Neural cell (in vitro differentiated cells): Measurements from ENCODE around the gene TMEM135. TPM values are rescaled to one million over a fixed set of nuclear protein-coding genes. Genes with fewer than 3 reads are reported as not detected.

Source experiments
- H2AFZ ChIP-seq: fragments of 200-600, 300-800 bp; sonication (generic), shearing (Covaris generic); 2 replicates; pipeline ENCODE4 v1.6.0; 2014; ENCODE audit warnings: low read depth, mild to moderate bottlenecking, antibody characterized with exemption, low read length, moderate library complexity
- H3F3A ChIP-seq: fragments of 200-600 bp; shearing (Covaris generic); 2 replicates; pipeline ENCODE4 v1.6.1; 2016; ENCODE audit warnings: mild to moderate bottlenecking, moderate library complexity, mixed read lengths, antibody characterized with exemption, low read length; ENCODE audit not compliant: insufficient read depth, poor library complexity, severe bottlenecking
- H3K27ac ChIP-seq: fragments of 200-600, 300-800 bp; sonication (generic), shearing (Covaris generic); 2 replicates; pipeline ENCODE4 v1.5.1; 2014; ENCODE audit warnings: mild to moderate bottlenecking, low read length, moderate library complexity
- H3K27me3 ChIP-seq: fragments of 300-800, 200-600 bp; sonication (generic), shearing (Covaris generic); 2 replicates; pipeline ENCODE4 v1.6.0; 2014; ENCODE audit warnings: mild to moderate bottlenecking, low read depth, low read length, moderate library complexity; ENCODE audit not compliant: insufficient read depth
- H3K36me3 ChIP-seq: fragments of 300-800, 200-600 bp; sonication (generic), shearing (Covaris generic); 2 replicates; pipeline ENCODE4 v1.5.1; 2014; ENCODE audit warnings: mild to moderate bottlenecking, antibody characterized with exemption, low read length, moderate library complexity; ENCODE audit not compliant: insufficient read depth
- H3K4me2 ChIP-seq: fragments of 300-800, 200-600 bp; sonication (generic), shearing (Covaris generic); 2 replicates; pipeline ENCODE4 v1.6.0; 2014; ENCODE audit warnings: mild to moderate bottlenecking, low read length
- H3K4me3 ChIP-seq: fragments of 300-800, 200-600 bp; sonication (generic), shearing (Covaris generic); 2 replicates; pipeline ENCODE4 v1.5.1; 2014; ENCODE audit warnings: mild to moderate bottlenecking, low read length, moderate library complexity
- H3K79me2 ChIP-seq: fragments of 200-600 bp; shearing (Covaris generic); replicated peaks from 2 replicates; pipeline ENCODE4 v1.6.0; 2014; ENCODE audit warnings: mild to moderate bottlenecking, low read length, moderate library complexity; ENCODE audit not compliant: insufficient read depth
- H3K9ac ChIP-seq: fragments of 300-800, 200-600 bp; sonication (generic), shearing (Covaris generic); 2 replicates; pipeline ENCODE4 v1.6.1; 2016; ENCODE audit warnings: mild to moderate bottlenecking, low read length, mixed read lengths
- H3K9me2 ChIP-seq: fragments of 200-600 bp; shearing (Covaris generic); 2 replicates; pipeline ENCODE4 v1.6.1; 2016; ENCODE audit warnings: mild to moderate bottlenecking, low read length, mixed read lengths; ENCODE audit not compliant: insufficient read depth
- H3K9me3 ChIP-seq: fragments of 200-600, 300-800 bp; sonication (generic), shearing (Covaris generic); 2 replicates; pipeline ENCODE4 v1.6.1; 2016; ENCODE audit warnings: mild to moderate bottlenecking, mixed run types, low read length, moderate library complexity, mixed read lengths
- H4K20me1 ChIP-seq: fragments of 200-600 bp; shearing (Covaris generic); 2 replicates; pipeline ENCODE4 v1.6.1; 2016; ENCODE audit warnings: mild to moderate bottlenecking, mixed run types; ENCODE audit not compliant: insufficient read depth
- EP300 ChIP-seq: fragments of 450-650 bp; conservative IDR thresholded peaks from 2 replicates; pipeline ENCODE4 v1.6.1; 2014; ENCODE audit warnings: antibody characterized with exemption, mild to moderate bottlenecking, moderate library complexity; ENCODE audit not compliant: poor library complexity, severe bottlenecking
- EZH2 ChIP-seq: fragments of 200-600, 300-800 bp; shearing (Covaris generic), sonication (generic); IDR thresholded peaks from 2 replicates; pipeline ENCODE4 v1.6.1; 2014; ENCODE audit warnings: antibody characterized with exemption, low read length, borderline replicate concordance, mild to moderate bottlenecking; ENCODE audit not compliant: insufficient read depth, poor library complexity, severe bottlenecking
- MXI1 ChIP-seq: fragments of 450-650 bp; conservative IDR thresholded peaks from 2 replicates; pipeline ENCODE4 v1.6.1; 2014; ENCODE audit warnings: antibody characterized with exemption, mild to moderate bottlenecking; ENCODE audit not compliant: poor library complexity, severe bottlenecking
- POLR2AphosphoS5 ChIP-seq: IDR thresholded peaks from 2 replicates; pipeline ENCODE4 v1.6.1; 2012
- RAD21 ChIP-seq: fragments of 450-650 bp; conservative IDR thresholded peaks from 2 replicates; pipeline ENCODE4 v1.6.1; 2014; ENCODE audit warnings: antibody characterized with exemption, mild to moderate bottlenecking, moderate library complexity
- SMC3 ChIP-seq: fragments of 450-650 bp; conservative IDR thresholded peaks from 2 replicates; pipeline ENCODE4 v1.6.1; 2014; ENCODE audit warnings: antibody characterized with exemption, mild to moderate bottlenecking, moderate library complexity; ENCODE audit not compliant: poor library complexity
- TAF1 ChIP-seq: IDR thresholded peaks from 2 replicates; pipeline ENCODE4 v1.6.1; 2012; ENCODE audit warnings: low read depth
- polyA plus RNA-seq: library from polyadenylated mRNA; depleted of rRNA; stranded (reverse); fragments of >200 nt; gene quantifications from 2 replicates; pipeline ENCODE4 v1.2.3, GENCODE V29; 2014
- TF ChIP-seq, protein P1 (sequence below): IDR thresholded peaks from 2 replicates; pipeline ENCODE4 v1.6.1; 2012; ENCODE audit warnings: borderline replicate concordance
- TF ChIP-seq, protein P2 (sequence below): fragments of 450-650 bp; IDR thresholded peaks from 2 replicates; pipeline ENCODE4 v1.5.1; 2014; ENCODE audit warnings: antibody characterized with exemption, mild to moderate bottlenecking, moderate library complexity; ENCODE audit not compliant: poor library complexity, severe bottlenecking

Gene TMEM135
- polyA plus RNA-seq, 1 donor from 2014 or later: 15.6 TPM

DNA sequence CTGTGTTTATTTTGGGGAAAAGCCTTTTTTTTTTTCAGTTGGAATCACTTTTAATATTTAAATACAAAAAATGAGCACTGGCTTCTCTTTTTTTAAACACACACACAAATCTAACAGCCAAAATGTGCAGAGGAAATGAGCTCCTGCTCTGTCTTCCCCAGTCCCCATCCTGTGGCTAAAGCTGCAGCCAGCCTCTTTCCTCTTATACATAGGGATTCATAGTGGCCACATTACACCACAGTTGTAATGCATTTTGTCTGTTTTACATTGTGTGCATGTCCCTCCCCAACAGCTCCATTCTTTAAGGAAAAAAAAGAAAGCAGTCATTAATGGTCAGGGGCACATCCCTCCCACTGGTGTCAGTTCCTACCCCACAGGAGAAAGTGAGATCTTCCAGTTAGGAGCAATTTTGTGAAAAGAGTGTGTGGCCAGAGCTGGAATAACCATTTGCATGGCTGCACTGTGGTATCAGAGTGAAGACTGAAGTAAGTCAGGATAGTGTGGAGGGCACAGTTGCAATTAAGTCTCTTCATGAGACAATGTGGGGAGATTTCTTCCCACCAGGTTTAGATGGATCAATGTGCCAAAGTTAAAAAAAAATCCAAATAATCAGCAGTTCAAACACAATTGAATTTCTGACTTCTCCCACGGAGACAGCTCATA lies 220.6 kb downstream of the TMEM135 start:
- Histone ChIP-seq H3K9me3 (no peaks in the 10 kb centered on the region), H3K36me3 (no peaks in the 10 kb centered on the region), H3K4me3 (no peak overlapping the region), H3K4me2 (no peak overlapping the region), H3K79me2 (no peaks in the 10 kb centered on the region), H3K27ac (no peak overlapping the region), H3F3A (no peaks in the 10 kb centered on the region), H4K20me1 (no peaks in the 10 kb centered on the region), H2AFZ (no peak overlapping the region), H3K9ac (no peak overlapping the region), H3K9me2 (no peaks in the 10 kb centered on the region), H3K27me3 (no peaks in the 10 kb centered on the region)
- TF ChIP-seq EZH2 (no peak), RAD21 (no peak)

DNA sequence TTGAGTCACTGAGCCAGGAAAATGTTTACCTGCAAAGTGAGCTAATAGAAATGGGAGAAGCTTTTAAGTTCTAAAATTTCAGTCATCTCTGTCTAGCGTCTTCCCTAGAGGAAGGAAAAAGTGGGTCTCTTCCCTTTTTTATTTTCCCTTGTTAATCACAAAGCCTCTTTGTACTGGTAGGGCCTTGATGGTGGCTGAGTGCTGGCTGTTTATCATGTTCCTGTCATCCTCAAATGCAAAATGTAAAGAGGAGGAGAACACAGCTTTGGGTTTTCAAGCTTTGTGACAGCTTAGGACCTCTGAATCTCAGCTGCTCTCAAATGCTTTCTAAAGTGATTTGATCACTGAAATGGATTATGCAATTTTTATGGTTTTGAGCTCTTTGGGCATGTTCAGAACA lies 222.0 kb downstream of the TMEM135 start:
- TF ChIP-seq SMC3 (no peak), TAF1 (no peak), MXI1 (no peak), RAD21 (no peak)
- Histone ChIP-seq H3K9me3 (no peaks in the 10 kb centered on the region), H3K4me3 (no peak overlapping the region), H2AFZ (no peak overlapping the region), H3K9me2 (no peaks in the 10 kb centered on the region), H3K9ac (no peak overlapping the region), H3K27me3 (no peaks in the 10 kb centered on the region), H3K36me3 (no peaks in the 10 kb centered on the region), H3K27ac (no peak overlapping the region), H3K4me2 (no peak overlapping the region), H4K20me1 (no peaks in the 10 kb centered on the region), H3K79me2 (no peaks in the 10 kb centered on the region), H3F3A (no peaks in the 10 kb centered on the region)

DNA sequence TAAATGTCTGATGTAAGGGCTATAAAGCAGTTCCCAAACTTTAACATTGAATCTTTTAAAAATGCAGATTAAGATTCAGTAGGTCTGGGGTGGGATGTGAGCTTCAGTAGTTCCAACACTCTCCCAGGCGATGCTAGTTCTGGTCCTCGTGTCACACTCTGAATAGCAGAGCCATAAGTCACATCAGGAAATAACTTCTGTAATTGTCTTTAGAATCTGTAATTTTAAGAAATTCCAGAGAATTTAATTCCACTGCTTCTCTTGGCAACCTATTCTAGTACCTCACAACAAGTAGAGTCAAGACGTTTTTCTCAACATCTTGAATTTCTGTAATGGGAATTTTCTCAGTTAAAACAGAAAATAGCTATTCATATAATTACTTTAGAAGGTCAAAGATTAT lies 223.1 kb downstream of the TMEM135 start:
- H3K9me3 ChIP-seq: no peaks in the 10 kb centered on the region
- H3K36me3 ChIP-seq: no peaks in the 10 kb centered on the region
- H3K4me2 ChIP-seq: no peak overlapping the region
- no peaks in the 10 kb centered on the region for H3F3A ChIP-seq
- no peak overlapping the region for H3K4me3 ChIP-seq
- H4K20me1 ChIP-seq: no peaks in the 10 kb centered on the region
- no peaks in the 10 kb centered on the region for H3K79me2 ChIP-seq
- no peaks in the 10 kb centered on the region for H3K27me3 ChIP-seq
- no peak overlapping the region for H2AFZ ChIP-seq
- H3K9ac ChIP-seq: no peak overlapping the region
- TF ChIP-seq SMC3 (no peak), EZH2 (no peak), POLR2AphosphoS5 (no peak), TAF1 (no peak), MXI1 (no peak), RAD21 (no peak), EP300 (no peak)
- TF ChIP-seq, protein P1, sequence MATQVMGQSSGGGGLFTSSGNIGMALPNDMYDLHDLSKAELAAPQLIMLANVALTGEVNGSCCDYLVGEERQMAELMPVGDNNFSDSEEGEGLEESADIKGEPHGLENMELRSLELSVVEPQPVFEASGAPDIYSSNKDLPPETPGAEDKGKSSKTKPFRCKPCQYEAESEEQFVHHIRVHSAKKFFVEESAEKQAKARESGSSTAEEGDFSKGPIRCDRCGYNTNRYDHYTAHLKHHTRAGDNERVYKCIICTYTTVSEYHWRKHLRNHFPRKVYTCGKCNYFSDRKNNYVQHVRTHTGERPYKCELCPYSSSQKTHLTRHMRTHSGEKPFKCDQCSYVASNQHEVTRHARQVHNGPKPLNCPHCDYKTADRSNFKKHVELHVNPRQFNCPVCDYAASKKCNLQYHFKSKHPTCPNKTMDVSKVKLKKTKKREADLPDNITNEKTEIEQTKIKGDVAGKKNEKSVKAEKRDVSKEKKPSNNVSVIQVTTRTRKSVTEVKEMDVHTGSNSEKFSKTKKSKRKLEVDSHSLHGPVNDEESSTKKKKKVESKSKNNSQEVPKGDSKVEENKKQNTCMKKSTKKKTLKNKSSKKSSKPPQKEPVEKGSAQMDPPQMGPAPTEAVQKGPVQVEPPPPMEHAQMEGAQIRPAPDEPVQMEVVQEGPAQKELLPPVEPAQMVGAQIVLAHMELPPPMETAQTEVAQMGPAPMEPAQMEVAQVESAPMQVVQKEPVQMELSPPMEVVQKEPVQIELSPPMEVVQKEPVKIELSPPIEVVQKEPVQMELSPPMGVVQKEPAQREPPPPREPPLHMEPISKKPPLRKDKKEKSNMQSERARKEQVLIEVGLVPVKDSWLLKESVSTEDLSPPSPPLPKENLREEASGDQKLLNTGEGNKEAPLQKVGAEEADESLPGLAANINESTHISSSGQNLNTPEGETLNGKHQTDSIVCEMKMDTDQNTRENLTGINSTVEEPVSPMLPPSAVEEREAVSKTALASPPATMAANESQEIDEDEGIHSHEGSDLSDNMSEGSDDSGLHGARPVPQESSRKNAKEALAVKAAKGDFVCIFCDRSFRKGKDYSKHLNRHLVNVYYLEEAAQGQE: no peak
- TF ChIP-seq, protein P2, sequence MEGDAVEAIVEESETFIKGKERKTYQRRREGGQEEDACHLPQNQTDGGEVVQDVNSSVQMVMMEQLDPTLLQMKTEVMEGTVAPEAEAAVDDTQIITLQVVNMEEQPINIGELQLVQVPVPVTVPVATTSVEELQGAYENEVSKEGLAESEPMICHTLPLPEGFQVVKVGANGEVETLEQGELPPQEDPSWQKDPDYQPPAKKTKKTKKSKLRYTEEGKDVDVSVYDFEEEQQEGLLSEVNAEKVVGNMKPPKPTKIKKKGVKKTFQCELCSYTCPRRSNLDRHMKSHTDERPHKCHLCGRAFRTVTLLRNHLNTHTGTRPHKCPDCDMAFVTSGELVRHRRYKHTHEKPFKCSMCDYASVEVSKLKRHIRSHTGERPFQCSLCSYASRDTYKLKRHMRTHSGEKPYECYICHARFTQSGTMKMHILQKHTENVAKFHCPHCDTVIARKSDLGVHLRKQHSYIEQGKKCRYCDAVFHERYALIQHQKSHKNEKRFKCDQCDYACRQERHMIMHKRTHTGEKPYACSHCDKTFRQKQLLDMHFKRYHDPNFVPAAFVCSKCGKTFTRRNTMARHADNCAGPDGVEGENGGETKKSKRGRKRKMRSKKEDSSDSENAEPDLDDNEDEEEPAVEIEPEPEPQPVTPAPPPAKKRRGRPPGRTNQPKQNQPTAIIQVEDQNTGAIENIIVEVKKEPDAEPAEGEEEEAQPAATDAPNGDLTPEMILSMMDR: no peak
- H3K9me2 ChIP-seq: no peaks in the 10 kb centered on the region
- H3K27ac ChIP-seq: no peak overlapping the region
